K562 treated with DMSO at 1 percent for 48 hours (cell line): ENCODE measurements around the gene SIK1. TPM values are rescaled to one million over a fixed set of nuclear protein-coding genes. Genes with fewer than 3 reads are reported as not detected.

Experiments used
- total RNA-seq: library from RNA; unstranded; fragments of 300-600 nt; gene quantifications from 2 replicates; pipeline ENCODE4 v1.2.3, GENCODE V29; 2022; ENCODE audit warnings: low replicate concordance; ENCODE audit errors: extremely low read depth

SIK1 gene
- total RNA-seq: not detected in 2 replicates

DNA sequence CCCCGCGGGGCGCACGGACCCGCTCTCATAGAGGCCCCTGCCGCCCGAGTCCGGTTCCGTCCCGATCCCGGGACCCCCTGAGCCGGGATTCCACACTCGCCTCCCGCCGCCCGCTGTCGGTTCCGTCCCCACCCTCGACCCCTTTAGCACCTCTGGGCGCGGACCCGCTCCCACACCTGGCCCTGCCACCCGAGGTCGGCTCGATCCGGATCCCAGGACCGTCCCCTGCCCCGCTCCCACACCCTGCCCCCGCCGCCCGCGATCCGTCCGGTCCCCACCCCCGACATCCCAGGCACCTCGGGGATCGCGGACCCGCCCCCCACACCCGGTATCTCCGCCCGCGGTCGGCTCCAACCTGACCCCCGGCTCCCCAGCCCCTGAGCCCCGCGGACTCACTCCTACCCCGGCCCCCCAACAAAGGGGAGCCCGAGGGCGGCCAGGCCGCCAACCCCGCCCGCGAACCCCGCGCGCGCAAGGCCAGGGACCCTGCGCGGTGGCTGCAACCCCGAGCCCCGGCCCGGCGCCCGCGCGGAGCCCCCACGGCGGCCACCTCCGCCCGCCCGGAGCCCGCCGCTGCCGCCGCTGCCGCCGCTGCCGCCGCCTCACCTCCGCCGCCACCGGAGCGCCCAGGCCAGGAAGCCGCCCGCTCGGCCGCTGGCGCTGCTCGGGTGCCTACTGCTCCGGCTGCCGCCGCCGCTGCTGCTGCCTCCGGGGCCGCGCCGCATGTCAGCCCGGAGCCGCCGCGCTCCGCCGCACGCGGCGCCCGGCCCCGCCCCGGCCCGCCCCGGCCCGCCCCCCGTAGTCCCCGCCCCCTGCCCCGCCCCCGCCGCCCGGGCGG is at the start of gene SIK1:
Gene SIK1 (minus strand): TSS at position 728 of the 838 bp plus-strand sequence. CDS start 953 bp downstream, outside the sequence.

Other genes with a start within 250 kb of the SIK1 start
- gene HSF2BP, start 232.4 kb upstream of the SIK1 start, total RNA-seq: not detected in 2 replicates
- gene RRP1B, start 232.4 kb upstream of the SIK1 start, total RNA-seq: not detected in 2 replicates